T47D (cell line): ENCODE measurements around the gene ARID5A.
"Not testable (repeated sequence)": the region's sequence is repeated elsewhere in the genome, so short reads cannot be mapped to it uniquely, and the experiment has no call there.

Experiments
- DNase-seq, 2 experiments: peaks; one replicate each; pipeline versions ENCODE4 v3.0.0 to v3.0.0-alpha.2; 2011 to 2012; ENCODE audit warnings: low read depth in 1 of 2, low spot score in 1 of 2
- JUND ChIP-seq: IDR thresholded peaks from 2 replicates; pipeline ENCODE4 v1.6.1; 2012; ENCODE audit warnings: low read depth
- in situ Hi-C: cut with HindIII; loops from 2 replicates; pipeline ENCODE4 v1.10.0; 2016; ENCODE audit warnings: low sequenced_read_pairs, low pct_unique_long_range_greater_than_20kb

Gene ARID5A, protein sequence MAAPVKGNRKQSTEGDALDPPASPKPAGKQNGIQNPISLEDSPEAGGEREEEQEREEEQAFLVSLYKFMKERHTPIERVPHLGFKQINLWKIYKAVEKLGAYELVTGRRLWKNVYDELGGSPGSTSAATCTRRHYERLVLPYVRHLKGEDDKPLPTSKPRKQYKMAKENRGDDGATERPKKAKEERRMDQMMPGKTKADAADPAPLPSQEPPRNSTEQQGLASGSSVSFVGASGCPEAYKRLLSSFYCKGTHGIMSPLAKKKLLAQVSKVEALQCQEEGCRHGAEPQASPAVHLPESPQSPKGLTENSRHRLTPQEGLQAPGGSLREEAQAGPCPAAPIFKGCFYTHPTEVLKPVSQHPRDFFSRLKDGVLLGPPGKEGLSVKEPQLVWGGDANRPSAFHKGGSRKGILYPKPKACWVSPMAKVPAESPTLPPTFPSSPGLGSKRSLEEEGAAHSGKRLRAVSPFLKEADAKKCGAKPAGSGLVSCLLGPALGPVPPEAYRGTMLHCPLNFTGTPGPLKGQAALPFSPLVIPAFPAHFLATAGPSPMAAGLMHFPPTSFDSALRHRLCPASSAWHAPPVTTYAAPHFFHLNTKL

DNA sequence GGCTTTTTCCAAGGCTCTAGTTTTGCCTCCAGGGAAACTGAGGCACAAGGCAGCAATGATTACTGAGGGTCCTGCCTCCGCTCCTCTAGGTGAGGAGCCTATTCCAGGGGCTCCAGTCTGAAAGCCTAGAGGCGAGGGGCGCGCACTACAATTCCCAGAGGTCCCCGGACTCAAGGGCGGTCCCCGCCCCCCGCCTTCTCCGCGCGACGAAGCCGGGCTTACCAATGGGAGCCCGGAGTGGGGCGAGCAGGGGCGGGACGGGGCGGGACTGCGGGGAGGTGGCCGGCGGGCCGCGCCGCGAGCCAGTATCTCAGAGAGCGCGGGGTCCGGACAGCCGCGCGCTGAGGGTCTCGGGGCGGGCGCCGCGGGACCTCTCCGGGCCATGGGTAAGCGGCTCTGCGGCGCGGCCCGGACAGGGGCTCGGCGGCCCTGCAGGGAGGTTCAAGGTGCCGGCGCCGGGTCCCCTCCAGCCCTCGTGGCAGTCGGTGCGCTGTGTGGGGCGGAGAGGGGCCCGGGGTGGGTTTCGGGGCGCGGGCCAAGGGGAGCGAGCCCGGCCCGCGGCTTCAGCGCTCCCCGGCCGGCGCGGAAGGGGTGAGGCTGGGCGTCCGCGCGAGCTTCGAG lies at the start of gene ARID5A:
ARID5A (plus strand) TSS at position 308 of the 621 bp plus-strand sequence; CDS start at position 383, 75 bp downstream.
- no peak for TF ChIP-seq JUND
- DNase-seq, result peak; percentile 77 to 81
- in situ Hi-C loops, result no loop called here

DNA sequence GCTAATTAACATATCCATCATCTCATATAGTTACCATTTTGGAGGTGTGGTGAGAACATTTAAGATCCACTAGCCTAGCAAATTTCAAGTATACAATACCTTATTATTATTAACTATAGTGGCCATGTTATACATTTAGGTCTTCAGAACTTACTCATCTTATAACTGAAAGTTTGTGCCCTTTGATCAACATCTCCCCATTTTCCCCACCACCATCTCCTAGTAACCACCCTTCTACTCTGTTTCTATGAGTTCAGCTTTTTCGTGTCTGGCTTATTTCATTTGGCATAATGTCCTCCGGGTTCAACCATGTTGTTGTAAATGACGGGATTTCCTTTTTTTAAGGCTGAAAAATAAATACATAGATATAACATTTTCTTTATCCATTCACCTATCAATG lies 47.3 kb upstream of the ARID5A start:
- no peak for TF ChIP-seq JUND
- in situ Hi-C loops, result no loop called here
- no peak for DNase-seq

DNA sequence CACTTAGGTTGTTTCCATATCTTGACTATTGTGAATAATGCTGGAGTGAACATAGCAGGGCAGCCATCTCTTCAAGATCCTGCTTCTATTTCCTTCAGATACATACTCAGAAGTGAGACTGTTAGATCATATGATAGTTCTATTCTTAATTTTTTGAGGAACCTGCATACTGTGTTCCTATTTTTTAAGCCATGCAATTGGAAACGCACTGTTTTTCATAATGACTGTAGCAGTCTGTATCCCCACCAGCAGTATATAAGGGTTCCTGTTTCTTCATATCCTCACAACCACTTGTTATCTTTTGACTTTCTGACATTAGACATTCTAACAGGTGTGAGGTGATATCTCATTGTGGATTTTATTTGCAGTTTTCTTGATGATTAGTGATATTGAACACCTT lies 46.9 kb upstream of the ARID5A start:
- DNase-seq, result no peak
- no peak for TF ChIP-seq JUND
- in situ Hi-C loops, result no loop called here

DNA sequence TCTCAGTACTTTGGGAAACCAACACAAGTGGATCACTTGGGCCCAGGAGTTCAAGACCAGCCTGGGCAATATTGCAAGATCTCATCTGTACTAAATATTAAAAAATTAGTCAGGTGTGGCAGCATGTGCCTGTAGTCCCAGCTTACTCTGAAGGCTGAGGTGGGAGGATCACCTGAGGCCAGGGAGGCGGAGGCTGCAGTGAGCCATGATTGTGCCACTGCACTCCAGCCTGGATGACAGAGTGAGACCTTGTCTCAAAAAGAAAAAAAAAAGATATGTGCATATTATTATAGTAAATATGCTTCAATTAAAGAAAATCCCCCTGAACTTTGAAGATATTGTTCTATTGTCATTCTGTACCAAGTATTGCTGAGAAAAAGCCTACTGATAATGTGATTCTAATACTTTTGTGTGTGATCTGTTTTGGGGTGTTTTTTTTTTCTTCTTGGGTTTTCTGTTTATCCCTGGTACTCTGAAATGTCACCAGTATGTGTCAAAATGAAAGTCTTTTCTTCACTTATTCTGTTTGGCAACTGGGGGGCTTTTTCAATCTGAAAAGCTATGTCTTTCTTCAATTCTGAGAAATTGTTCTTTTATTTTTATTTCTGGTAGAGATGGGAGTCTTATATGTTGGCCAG lies 44.6 kb upstream of the ARID5A start:
- no peak for TF ChIP-seq JUND
- DNase-seq, result no peak
- in situ Hi-C loops, result no loop called here

GRCh38 chr2:96493072-96493471 lies 43.5 kb upstream of the ARID5A start:
- in situ Hi-C loops, result no loop called here
- TF ChIP-seq JUND, result no peak
- DNase-seq, result no peak

- TF ChIP-seq JUND, result no peak
- in situ Hi-C loops, result no loop called here
- DNase-seq, result no peak
Observed at GRCh38 chr2:96494188-96494587, 42.4 kb upstream of the ARID5A start.

- no peak for DNase-seq
- in situ Hi-C loops, result no loop called here
- TF ChIP-seq JUND, result no peak
Observed at GRCh38 chr2:96495982-96496629, 40.4 kb upstream of the ARID5A start.

GRCh38 chr2:96498021-96498431 lies 38.5 kb upstream of the ARID5A start:
- DNase-seq, result no peak
- TF ChIP-seq JUND, result no peak
- in situ Hi-C loops, result no loop called here

DNA sequence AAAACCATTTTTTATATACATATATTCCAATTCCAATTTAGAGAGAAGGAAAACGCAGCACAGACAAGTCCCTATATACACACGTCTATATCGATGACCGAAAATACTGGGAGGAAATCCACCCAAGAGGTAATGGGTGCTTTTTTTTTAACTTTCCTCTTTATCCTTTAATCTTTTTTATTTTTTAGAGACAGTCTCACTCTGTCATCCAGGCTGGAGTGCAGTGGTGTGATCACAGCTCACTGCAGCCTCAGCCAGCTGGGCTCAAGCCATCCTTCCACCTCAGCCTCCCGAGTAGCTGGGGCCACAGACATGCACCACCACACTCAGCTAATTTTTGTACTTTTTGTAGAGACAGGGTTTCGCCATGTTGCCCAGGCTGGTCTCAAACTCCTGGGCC lies 37.9 kb upstream of the ARID5A start:
- DNase-seq, in situ Hi-C loops: not testable (repeated sequence)

DNA sequence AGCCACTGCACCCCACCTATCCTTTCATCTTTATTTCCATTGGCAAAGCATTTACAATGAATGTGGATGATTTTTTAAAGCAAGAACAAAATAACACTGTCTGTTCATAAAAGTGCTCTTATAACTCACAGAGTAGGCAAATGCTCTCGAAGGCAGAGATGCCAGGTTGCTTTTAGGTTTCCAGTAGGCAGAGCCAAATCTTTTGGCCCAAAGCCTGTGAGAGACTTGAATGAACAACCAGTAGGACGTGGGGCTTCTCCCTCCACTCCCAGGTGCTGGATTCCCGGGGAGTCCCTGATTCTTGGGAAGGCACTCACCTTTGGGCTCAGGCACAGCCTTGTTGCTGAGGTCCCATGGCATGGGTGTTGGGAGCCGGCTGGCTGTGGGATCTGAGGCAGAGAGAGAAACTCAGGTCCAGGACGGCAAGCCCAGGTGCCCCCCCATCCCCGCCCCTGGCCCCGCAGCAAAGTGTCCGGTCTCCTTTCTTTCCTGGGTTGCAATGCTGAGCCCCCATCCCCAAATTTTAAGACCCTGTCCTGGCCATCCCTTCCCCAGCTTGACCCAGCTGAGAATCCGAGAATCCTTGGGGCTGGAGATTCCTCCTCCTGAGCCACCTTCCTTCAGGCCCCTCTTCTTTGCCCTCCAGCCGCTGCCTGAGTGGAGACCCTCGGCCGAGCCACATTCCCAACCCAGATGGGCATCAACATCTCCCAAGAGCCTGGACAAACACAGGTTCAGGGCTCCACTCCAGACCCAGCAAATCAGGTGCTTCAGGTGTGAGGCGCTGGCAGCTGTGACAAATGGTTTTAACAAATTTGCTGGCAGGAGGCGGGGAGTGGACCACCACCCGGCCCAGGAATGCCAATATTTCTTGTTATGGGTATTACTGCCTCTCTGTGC lies 37.2 kb upstream of the ARID5A start:
- in situ Hi-C loops, result no loop called here
- no peak for DNase-seq
- no peak for TF ChIP-seq JUND

DNA sequence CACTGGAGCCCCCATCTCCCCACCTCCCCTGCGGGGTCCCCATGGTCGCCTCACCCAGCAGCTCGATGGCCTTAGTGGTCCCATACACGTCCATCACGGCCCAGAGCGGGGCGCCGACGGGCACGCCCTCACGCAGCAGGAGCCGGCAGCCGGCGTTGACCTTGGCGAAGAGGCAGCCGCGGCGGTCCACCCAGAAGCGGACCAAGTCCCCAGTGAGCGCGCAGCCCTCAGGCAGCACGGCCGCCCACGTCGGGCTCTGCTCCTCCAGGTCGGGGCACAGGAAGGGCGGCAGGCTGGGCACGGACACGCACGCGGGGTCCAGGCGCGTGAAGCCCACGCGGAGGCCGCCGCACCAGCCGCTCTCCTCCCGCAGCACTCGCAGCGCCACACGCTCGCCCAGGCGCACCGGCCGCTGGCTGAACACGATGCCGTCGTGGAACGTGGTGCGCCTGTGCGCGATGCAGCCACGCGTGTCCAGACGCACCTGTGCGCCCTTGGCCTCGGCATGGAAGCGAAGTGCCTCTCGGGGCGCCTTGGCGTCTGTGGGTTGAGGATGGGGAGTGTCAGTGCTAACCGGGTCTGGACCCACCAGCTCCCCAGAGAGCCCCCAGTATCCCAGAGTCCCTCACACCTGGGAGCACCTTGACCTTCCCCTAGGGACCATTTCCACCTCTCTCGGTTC lies 36.0 kb upstream of the ARID5A start:
- no peak for TF ChIP-seq JUND
- in situ Hi-C loops, result no loop called here
- no peak for DNase-seq
